Activated naive CD8-positive, alpha-beta T cell treated with anti-CD3 and anti-CD28 coated beads for 36 hours (primary cell): ENCODE results near the gene PSMD11. TPM values are rescaled to one million over a fixed set of nuclear protein-coding genes. Genes with fewer than 3 reads are reported as not detected.
A peak's percentile ranks its signal among the peaks of the same experiment; 100 is the strongest.
"Not testable (repeated sequence)": the region's sequence is repeated elsewhere in the genome, so short reads cannot be mapped to it uniquely, and the experiment has no call there.

Experiments
- DNase-seq: peaks from one replicate; pipeline ENCODE4 v3.0.0; 2021
- H3K27ac Mint-ChIP-seq: one replicate; pipeline ENCODE4 v1.8.0; 2022; ENCODE audit warnings: mild to moderate bottlenecking, moderate library complexity, mixed read lengths
- H3K27me3 Mint-ChIP-seq: one replicate; pipeline ENCODE4 v1.8.0; 2022; ENCODE audit warnings: mild to moderate bottlenecking, mixed read lengths
- H3K36me3 Mint-ChIP-seq: one replicate; pipeline ENCODE4 v1.8.0; 2021; ENCODE audit warnings: mild to moderate bottlenecking, mixed read lengths
- H3K4me1 Mint-ChIP-seq: one replicate; pipeline ENCODE4 v1.8.0; 2021; ENCODE audit warnings: mixed read lengths
- H3K4me3 Mint-ChIP-seq: one replicate; pipeline ENCODE4 v1.8.0; 2022; ENCODE audit warnings: mild to moderate bottlenecking, moderate library complexity, mixed read lengths
- H3K9me3 Mint-ChIP-seq: one replicate; pipeline ENCODE4 v1.8.0; 2022; ENCODE audit warnings: mixed read lengths
- total RNA-seq, 2 experiments: library from RNA; stranded (reverse); gene quantifications; one replicate each; pipeline ENCODE4 v1.2.3, GENCODE V29; 2021

PSMD11 gene
- total RNA-seq, 2 experiments from 2014 or later, result 147 to 157 TPM

DNA sequence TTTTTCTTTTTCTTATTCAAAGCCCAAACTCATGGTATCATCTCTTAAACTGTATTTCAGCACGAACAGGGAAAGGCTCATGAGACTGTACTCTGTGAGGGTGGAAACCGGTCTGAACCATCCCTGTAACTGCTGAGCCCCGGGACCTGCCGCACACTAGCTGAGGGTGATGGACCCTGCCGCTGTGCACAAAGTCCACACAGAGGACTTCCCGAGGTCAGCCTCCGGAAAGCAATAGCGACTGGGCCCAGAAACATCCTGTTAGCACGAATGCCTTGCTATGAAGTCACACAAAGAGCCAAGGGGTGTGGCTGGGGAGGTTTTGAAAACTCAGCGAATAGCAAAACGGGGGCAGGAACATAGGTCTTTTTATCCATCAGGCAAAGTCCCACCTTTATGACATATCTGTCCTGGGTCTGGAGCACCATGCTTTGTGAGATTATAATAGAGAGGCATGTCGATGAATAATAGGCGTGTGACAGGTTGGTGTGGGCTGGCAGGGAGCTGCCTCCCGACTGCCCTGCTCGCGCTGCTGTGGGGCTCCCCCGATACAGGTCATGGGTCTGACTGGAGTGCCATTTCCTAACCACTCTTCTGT is 75.9 kb downstream of the PSMD11 start:
- Mint-ChIP-seq H3K36me3 (peaks cover 6% of the 10 kb centered on the region), H3K27me3 (no peaks in the 10 kb centered on the region), H3K4me1 (peaks cover 84% of the 10 kb centered on the region), H3K4me3 (peak overlapping the region; percentile 76), H3K27ac (peak overlapping the region; percentile 83), H3K9me3 (peaks cover 5% of the 10 kb centered on the region)
- peak; percentile 64 for DNase-seq

DNA sequence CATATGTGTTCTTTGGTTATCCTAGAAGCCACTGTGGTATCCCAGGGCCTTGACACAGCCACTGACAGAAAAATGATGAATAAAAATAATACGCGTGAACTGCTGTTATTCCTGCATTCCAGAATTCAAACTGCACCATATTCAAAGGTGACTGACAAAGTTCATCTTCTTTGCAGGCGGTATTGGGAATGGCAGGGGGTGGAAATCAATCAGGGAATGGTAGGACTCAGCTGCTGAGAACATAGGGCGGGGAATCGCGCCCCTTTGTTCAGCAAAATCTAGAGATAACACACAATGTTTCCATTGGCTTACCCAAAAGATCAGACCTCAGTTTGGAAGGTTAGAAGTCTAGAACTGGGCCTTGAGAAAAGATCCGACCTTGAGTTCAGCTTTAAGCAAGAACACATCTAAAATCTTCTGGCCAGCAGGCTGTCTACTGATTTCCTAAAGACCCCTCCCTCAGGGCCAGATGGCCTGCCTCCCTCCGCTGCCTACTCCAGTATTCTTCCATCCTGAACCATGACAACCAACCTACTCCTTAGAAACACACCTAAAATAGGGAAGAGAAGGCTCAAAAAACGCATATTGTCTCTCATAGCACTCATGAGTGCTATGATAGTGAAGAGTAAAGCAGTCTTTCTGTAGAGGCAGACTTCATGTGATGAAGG is 76.6 kb downstream of the PSMD11 start:
- peak overlapping the region; percentile 83 for H3K27ac Mint-ChIP-seq
- H3K4me3 Mint-ChIP-seq, result peak overlapping the region; percentile 76
- H3K27me3 Mint-ChIP-seq, result no peaks in the 10 kb centered on the region

DNA sequence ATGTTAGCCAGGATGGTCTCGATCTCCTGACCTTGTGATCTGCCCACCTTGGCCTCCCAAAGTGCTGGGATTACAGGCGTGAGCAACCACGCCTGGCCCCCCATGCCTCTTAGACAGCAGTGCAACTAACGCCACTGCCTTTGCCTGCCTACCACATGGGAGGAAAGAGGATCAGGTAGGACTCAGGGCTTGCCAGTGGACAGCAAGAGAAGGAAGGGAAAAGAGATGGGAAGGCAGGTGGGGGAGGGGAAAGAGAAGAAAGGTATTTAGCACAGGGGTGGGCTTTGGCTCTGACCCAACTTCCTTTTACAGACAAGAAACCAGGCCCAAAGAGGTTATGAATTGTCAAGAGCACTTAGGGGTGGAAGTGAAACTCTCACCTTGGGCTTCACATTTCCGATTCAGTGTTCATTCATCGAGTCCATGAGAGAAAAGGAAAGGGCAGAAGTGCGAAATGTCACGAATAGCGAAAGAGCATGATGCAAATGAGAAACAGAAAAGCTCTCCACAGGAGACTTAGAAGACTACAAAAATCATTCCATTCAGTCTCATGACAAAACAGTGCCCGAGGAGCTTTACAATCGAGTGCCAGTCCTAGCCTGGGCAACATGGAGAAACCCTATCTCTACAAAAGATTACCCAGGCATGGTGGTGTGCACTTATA is 78.8 kb downstream of the PSMD11 start:
- Mint-ChIP-seq H3K9me3 (peaks cover 5% of the 10 kb centered on the region), H3K4me1 (peaks cover 64% of the 10 kb centered on the region), H3K27me3 (no peaks in the 10 kb centered on the region), H3K27ac (peak overlapping the region; percentile 94), H3K36me3 (peaks cover 13% of the 10 kb centered on the region), H3K4me3 (peak overlapping the region; percentile 7)
- DNase-seq, result peak; percentile 63

More for the DNA sequence above, 76.6 kb downstream of the PSMD11 start:
- DNase-seq, result no peak
- Mint-ChIP-seq H3K4me1 (peaks cover 81% of the 10 kb centered on the region), H3K36me3 (peaks cover 6% of the 10 kb centered on the region), H3K9me3 (peaks cover 5% of the 10 kb centered on the region)

DNA sequence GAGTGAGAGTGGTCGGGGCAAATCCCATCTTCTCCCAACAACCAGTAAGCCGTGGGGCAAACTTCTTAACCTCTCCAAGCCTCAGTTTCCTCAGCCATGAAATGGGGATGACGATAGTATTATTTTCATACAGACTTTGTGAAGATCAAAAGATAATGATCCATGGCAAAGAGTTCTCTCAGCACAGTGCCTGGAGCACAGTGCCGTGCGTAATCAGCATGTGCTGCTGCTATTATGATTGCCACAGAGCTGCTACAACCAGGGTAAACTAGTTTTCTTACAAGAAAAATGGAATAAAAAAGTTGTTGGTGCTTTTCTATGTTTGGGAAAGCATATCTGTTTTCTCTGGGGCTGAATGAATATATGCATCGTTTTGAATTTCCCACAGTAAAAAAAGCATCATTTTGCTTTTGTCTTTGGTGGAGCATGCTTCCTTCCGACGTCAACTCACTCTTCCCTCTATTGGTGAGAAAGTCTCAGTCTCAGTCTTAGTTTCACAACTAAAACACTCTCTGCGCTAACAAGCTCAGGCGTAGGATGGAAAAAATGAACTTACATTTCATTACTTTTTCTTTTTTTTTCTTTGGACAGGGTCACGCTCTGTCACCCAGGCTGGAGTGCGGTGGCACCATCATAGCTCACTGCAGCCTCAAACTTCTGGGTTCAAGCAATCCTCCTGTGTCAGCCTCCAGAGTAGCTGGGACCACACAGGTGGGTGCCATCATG is 79.7 kb downstream of the PSMD11 start:
- Mint-ChIP-seq H3K36me3 (peaks cover 13% of the 10 kb centered on the region), H3K4me1 (peaks cover 64% of the 10 kb centered on the region), H3K27me3 (no peaks in the 10 kb centered on the region), H3K9me3 (peaks cover 5% of the 10 kb centered on the region), H3K4me3 (peak overlapping the region; percentile 45), H3K27ac (peak overlapping the region; percentile 94)
- peak; percentile 41 for DNase-seq

DNA sequence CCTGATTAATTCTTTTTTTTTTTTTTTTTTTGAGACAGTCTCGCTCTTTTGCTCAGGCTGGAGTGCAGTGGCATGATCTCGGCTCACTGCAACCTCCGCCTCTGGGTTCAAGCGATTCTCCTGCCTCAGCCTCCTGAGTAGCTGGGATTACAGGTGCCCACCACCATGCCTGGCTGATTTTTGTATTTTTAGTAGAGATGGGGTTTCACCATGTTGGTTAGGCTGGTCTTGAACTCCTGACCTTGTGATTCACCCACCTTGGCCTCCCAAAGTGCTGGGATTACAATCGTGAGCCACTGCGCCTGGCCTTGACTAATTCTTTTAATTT is 80.2 kb downstream of the PSMD11 start:
- H3K9me3 Mint-ChIP-seq, DNase-seq, H3K4me3 Mint-ChIP-seq, H3K27me3 Mint-ChIP-seq: not testable (repeated sequence)
- Mint-ChIP-seq H3K27ac (peak overlapping the region; percentile 94), H3K4me1 (peaks cover 67% of the 10 kb centered on the region), H3K36me3 (peaks cover 13% of the 10 kb centered on the region)

DNA sequence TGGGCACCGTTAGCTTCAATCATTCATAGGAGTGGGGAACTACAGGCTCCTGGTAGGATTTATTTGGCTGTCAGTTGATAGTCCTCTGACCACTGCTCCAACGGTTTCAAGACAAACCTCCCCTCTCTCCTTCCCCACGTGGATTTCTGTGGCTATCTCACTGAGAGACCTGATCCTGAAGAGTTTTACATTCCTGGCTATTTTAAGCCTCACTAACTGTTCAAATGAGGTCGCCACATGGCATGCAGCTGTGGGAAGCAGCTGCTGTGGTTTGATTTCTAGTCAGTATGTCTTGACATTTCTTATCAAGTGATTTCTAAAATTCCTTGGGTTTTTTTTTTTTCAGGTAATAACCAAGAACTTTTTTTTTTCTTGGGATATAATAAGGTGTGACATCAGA is 80.8 kb downstream of the PSMD11 start:
- no peak overlapping the region for H3K4me3 Mint-ChIP-seq
- H3K27ac Mint-ChIP-seq, result peak overlapping the region; percentile 94
- no peaks in the 10 kb centered on the region for H3K27me3 Mint-ChIP-seq
- peaks cover 61% of the 10 kb centered on the region for H3K4me1 Mint-ChIP-seq
- H3K36me3 Mint-ChIP-seq, result peaks cover 13% of the 10 kb centered on the region
- H3K9me3 Mint-ChIP-seq, result peaks cover 5% of the 10 kb centered on the region
- no peak for DNase-seq

DNA sequence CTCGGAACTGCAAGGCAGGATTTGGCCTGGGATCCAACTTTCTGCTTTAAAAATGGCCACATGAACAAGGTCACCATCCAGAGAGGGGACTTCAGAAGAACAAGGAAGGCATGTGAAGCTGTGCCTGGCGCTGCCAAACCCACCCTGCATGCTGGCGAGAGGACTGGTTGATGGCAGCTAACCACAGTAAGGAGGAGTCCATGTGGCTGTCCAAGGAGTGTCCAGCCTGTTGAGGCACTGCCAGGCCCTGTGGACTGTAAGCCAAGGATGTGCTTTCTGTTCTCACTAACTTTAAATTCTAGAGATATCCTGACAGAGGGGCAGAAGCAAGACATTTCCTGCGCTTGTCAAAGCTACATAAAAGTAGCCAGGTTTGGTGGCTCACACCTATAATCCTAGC is 82.8 kb downstream of the PSMD11 start:
- H3K4me3 Mint-ChIP-seq, result no peak overlapping the region
- peaks cover 5% of the 10 kb centered on the region for H3K9me3 Mint-ChIP-seq
- H3K27me3 Mint-ChIP-seq, result no peaks in the 10 kb centered on the region
- H3K4me1 Mint-ChIP-seq, result peaks cover 48% of the 10 kb centered on the region
- peaks cover 12% of the 10 kb centered on the region for H3K36me3 Mint-ChIP-seq
- H3K27ac Mint-ChIP-seq, result no peak overlapping the region
- no peak for DNase-seq

DNA sequence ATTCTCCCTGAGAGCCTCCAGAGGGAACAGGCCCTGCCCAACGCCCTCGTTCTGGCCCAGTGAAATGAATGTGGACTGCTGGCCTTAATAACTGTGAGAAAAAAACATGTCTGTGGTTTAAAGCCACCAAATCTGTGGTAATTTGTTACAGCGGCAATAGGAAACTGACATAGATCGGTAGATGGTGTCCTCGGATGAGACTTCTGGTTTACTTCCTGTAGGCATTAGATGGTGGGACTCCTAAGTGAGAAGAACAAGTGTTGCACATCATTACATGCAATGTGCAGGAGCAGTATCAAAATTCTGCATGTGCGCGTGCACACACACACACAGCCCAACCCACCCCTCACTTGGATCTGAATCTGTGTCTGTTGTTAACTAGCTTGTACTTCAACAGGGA is 84.5 kb downstream of the PSMD11 start:
- H3K27me3 Mint-ChIP-seq, result no peaks in the 10 kb centered on the region
- no peak overlapping the region for H3K4me3 Mint-ChIP-seq
- H3K9me3 Mint-ChIP-seq, result peaks cover 1% of the 10 kb centered on the region
- peaks cover 8% of the 10 kb centered on the region for H3K36me3 Mint-ChIP-seq
- DNase-seq, result no peak
- H3K4me1 Mint-ChIP-seq, result peaks cover 36% of the 10 kb centered on the region
- peak overlapping the region; percentile 16 for H3K27ac Mint-ChIP-seq

DNA sequence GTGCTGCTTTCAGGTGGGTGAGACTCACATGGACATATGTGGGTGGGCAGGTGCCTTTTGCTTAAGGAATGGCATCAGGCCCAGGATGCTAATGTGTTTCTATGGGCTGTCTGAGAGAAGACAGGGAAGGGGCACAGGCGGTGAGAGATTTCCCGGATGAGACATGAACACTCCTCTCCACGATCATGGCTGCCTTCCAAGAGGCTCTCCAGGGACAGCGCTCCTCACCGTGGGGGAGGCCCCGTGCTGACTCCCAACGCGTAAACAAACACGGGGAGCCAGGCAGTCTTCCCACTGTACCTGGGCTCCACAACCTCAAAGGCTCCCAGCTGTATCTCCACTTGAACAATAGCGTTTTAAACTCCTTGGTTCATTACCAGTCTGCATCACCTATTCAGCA is 85.3 kb downstream of the PSMD11 start:
- Mint-ChIP-seq H3K27me3 (no peaks in the 10 kb centered on the region), H3K27ac (no peak overlapping the region), H3K4me1 (peaks cover 31% of the 10 kb centered on the region), H3K9me3 (no peaks in the 10 kb centered on the region), H3K36me3 (peaks cover 7% of the 10 kb centered on the region), H3K4me3 (no peak overlapping the region)
- DNase-seq, result no peak

Other genes with a start within 250 kb of the PSMD11 start
- gene RHBDL3, start 178.7 kb upstream of the PSMD11 start, total RNA-seq, result under 1 TPM in 1 of 2 experiments, not detected in 1; 0.06 TPM
- gene C17orf75, start 102.3 kb upstream of the PSMD11 start, total RNA-seq, result 10 to 100 TPM; 31.0 to 36.7 TPM
- gene ZNF207, start 94.4 kb upstream of the PSMD11 start, total RNA-seq, result 100 to 1,000 TPM; 210 to 214 TPM
- 1 to 10 TPM; 9.7 to 9.9 TPM for gene CDK5R1, start 42.5 kb downstream of the PSMD11 start, total RNA-seq